OCI-LY7 (cell line): ENCODE results near the gene NEURL4.

ENCODE experiments used
- EZH2phosphoT487 ChIP-seq: fragments of 200-600 bp; sonication (generic); IDR thresholded peaks from 2 replicates; pipeline ENCODE4 v1.6.1; 2018; ENCODE audit warnings: low read depth, borderline replicate concordance, mild to moderate bottlenecking, mixed run types, antibody characterized with exemption, low read length, moderate library complexity, mixed read lengths
- TF ChIP-seq, protein P1 (sequence below): fragments of 200-600 bp; sonication (generic); conservative IDR thresholded peaks from 2 replicates; pipeline ENCODE4 v1.5.1; 2014; ENCODE audit warnings: mild to moderate bottlenecking, antibody characterized with exemption, low read length, moderate library complexity, mixed read lengths

DNA sequence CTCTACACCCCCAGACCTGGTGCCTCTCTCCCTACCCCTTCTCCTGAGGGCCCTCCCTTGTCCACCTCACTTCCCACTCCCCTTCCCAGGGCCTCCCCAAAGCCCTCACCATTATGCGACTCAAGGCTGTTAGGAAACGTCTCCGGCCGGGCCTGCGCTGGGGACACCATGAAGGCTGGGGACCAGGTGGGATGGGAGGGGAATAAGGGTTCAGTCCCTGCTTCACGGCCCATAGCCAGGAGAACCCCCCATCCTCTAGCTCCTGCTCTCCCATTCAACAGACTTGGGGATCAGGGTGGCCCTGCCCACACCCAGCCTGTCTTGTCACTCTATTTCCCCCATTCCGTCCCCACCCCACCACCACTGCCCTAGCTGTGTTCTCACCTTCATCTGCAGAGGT lies 2.1 kb downstream of the NEURL4 start:
- TF ChIP-seq, protein P1, sequence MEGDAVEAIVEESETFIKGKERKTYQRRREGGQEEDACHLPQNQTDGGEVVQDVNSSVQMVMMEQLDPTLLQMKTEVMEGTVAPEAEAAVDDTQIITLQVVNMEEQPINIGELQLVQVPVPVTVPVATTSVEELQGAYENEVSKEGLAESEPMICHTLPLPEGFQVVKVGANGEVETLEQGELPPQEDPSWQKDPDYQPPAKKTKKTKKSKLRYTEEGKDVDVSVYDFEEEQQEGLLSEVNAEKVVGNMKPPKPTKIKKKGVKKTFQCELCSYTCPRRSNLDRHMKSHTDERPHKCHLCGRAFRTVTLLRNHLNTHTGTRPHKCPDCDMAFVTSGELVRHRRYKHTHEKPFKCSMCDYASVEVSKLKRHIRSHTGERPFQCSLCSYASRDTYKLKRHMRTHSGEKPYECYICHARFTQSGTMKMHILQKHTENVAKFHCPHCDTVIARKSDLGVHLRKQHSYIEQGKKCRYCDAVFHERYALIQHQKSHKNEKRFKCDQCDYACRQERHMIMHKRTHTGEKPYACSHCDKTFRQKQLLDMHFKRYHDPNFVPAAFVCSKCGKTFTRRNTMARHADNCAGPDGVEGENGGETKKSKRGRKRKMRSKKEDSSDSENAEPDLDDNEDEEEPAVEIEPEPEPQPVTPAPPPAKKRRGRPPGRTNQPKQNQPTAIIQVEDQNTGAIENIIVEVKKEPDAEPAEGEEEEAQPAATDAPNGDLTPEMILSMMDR, result no peak
- no peak for TF ChIP-seq EZH2phosphoT487
